Measurements from ENCODE around the gene HLCS. TPM values are rescaled to one million over a fixed set of nuclear protein-coding genes. Genes with fewer than 3 reads are reported as not detected.

HLCS gene
- total and polyA plus RNA-seq, 8 donors: 15.9 to 25.3 (median 16.7) TPM

DNA sequence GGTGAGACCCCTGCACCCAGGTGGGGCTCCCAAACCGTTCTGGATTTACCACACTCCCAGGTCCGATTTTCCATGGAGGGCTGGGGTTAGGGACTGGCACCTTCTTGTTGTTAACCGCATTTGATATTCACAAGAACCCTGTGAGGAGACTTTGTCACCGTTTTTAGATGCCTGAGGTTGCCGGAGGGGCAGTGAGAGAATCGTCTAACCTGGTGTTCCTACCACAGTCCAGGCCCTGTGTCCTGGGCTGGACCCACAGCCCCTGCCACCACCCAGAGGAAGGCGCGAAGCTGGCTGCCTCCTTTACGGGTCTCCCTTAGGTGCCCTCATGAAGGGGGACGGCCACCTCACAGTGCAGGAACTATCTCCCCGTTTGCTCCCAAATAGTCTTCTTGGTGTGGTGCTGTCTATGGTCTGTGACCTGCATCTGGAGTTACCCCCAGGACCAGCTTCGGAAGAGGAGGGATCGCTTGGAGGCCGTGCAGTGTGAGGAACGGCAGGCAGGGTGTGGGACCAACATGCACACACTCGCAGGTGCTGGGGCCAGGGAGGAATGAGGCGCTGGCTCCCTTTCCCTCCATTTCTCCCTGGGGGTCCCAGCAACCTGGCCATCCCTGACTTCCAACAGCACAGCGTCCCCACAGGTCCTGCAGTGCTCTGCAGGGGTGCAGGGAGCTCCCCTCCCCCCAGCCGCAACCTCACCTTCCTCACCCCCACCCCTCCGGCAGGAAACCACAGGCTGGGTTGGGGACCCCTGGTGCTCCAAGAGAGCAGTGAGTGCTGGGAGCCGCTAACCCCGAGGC, 260.6 kb downstream of the HLCS start:
- intact Hi-C loops (cut with DNase I): no loop called here
- DNase-seq: no peak
- Histone ChIP-seq H3K36me3 (no peaks in the 10 kb centered on the region), H3K27me3 (peaks cover 100% of the 10 kb centered on the region in 2 donors), H3K4me3 (no peak overlapping the region), H3K27ac (no peak overlapping the region), H3K9me3 (no peaks in the 10 kb centered on the region), H3K4me1 (peaks cover 1 to 38% of the 10 kb centered on the region in 2 donors)
- ATAC-seq: no peak
- TF ChIP-seq, protein P1, sequence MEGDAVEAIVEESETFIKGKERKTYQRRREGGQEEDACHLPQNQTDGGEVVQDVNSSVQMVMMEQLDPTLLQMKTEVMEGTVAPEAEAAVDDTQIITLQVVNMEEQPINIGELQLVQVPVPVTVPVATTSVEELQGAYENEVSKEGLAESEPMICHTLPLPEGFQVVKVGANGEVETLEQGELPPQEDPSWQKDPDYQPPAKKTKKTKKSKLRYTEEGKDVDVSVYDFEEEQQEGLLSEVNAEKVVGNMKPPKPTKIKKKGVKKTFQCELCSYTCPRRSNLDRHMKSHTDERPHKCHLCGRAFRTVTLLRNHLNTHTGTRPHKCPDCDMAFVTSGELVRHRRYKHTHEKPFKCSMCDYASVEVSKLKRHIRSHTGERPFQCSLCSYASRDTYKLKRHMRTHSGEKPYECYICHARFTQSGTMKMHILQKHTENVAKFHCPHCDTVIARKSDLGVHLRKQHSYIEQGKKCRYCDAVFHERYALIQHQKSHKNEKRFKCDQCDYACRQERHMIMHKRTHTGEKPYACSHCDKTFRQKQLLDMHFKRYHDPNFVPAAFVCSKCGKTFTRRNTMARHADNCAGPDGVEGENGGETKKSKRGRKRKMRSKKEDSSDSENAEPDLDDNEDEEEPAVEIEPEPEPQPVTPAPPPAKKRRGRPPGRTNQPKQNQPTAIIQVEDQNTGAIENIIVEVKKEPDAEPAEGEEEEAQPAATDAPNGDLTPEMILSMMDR (IDR thresholded peaks at IDR 0.05): no peak

DNA sequence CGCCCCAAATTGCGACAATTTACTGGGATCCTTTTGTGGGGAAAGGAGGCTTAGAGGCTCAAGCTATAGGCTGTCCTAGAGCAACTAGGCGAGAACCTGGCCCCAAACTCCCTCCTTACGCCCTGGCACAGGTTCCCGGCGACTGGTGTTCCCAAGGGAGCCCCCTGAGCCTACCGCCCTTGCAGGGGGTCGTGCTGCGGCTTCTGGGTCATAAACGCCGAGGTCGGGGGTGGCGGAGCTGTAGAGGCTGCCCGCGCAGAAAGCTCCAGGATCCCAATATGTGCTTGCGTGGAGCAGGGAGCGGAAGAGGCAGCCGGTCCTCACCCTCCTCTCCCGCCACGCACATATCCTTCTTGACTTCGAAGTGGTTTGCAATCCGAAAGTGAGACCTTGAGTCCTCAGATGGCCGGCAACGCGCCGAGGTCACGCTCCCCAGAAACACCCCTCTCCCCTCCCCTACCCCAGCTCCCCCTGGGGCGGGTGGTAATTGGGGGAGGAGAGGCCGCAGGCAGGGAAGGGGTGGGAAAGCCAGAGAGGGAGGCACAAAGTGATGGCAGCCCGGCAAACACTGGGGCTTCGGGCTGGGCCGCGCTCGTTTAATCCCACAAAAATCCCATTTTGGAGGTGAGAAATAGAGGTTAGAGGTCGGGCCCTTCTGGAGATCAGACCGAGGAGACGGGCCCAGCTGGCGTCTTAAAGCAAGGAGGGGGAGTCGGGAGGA, 261.4 kb downstream of the HLCS start:
- H3K27ac ChIP-seq: no peak overlapping the region
- H3K4me3 ChIP-seq: no peak overlapping the region
- H3K4me1 ChIP-seq: peaks cover 5 to 46% of the 10 kb centered on the region in 2 donors
- H3K36me3 ChIP-seq: no peaks in the 10 kb centered on the region
- TF ChIP-seq, protein P1 (IDR thresholded peaks at IDR 0.05): no peak
- DNase-seq (no peak), ATAC-seq (no peak)
- H3K9me3 ChIP-seq: no peaks in the 10 kb centered on the region
- H3K27me3 ChIP-seq: peaks cover 100% of the 10 kb centered on the region in 2 donors
- intact Hi-C loops (cut with DNase I): no loop called here

DNA sequence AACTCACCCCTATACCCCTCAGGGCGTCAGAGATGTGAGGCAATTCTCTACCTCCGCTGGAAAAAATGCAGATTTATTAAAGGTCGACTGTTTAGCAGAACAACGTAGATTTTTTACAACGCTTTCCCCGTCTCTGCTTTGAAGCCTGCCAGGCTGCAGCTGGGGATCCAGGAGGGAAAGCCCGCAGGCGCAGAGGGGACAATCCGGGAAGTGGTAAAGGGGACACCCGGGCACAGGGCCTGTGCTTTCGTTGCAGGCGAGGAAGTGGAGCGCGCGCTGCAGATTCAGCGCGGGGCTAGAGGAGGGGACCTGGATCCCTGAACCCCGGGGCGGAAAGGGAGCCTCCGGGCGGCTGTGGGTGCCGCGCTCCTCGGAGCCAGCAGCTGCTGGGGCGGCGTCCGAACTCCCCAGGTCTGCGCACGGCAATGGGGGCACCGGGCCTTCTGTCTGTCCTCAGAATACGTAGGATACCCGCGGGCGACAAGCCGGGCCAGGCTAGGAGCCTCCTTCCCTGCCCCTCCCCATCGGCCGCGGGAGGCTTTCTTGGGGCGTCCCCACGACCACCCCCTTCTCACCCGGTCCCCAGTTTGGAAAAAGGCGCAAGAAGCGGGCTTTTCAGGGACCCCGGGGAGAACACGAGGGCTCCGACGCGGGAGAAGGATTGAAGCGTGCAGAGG, 262.1 kb downstream of the HLCS start:
- Histone ChIP-seq H3K27me3 (peaks cover 100% of the 10 kb centered on the region in 2 donors), H3K36me3 (no peaks in the 10 kb centered on the region), H3K9me3 (no peaks in the 10 kb centered on the region), H3K4me1 (peaks cover 5 to 51% of the 10 kb centered on the region in 2 donors), H3K4me3 (no peak overlapping the region), H3K27ac (no peak overlapping the region)
- TF ChIP-seq, protein P1 (IDR thresholded peaks at IDR 0.05): no peak
- ATAC-seq (no peak), DNase-seq (peak in 1 of 4 donors; percentile 72)
- intact Hi-C loops (cut with DNase I): no loop called here

DNA sequence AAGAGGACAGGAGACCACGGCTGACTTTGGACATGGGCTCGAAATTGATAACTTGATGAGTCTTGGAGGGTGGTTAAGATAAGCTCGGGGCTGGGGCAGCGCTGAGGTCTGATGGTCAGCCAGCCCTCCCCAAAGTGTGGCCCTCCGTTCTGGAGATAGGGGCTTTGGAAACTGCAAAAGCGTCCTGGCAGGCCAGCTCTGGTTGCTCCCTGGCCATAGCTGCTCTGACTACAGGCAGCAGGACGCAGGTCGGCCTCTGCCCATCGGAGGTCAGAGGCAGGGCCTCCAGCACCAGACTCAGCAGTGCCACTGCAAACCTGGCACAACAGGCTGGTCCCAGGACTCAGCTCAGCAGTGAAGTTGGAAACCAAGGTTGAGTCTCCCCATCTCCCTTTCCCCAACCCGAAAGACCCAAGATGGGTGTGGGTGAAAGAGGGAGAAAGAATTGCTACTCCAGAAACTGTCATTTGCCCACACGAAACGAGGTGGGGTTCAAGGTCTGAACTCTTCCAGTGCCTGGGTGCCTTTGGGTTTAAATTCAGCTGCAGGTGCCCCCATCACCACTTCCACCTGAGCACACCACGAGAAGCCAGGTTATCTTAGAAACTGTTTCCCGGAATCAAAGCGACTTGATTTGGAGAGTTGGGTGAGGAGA, 262.7 kb downstream of the HLCS start:
- H3K4me1 ChIP-seq: peaks cover 10 to 51% of the 10 kb centered on the region in 2 donors
- intact Hi-C loops (cut with DNase I): no loop called here
- H3K4me3 ChIP-seq: no peak overlapping the region
- H3K36me3 ChIP-seq: no peaks in the 10 kb centered on the region
- ATAC-seq (no peak), DNase-seq (no peak)
- H3K27ac ChIP-seq: no peak overlapping the region
- TF ChIP-seq, protein P1 (IDR thresholded peaks at IDR 0.05): no peak
- no peaks in the 10 kb centered on the region for H3K9me3 ChIP-seq
- peaks cover 100% of the 10 kb centered on the region in 2 donors for H3K27me3 ChIP-seq
